SKM-1 treated with dmso at 0.1 percent for 144 hours (cell line): ENCODE measurements around the gene MRPL49.
"Not testable (repeated sequence)": the region's sequence is repeated elsewhere in the genome, so short reads cannot be mapped to it uniquely, and the experiment has no call there.

ENCODE experiments used
- DNase-seq: peaks from one replicate; lab custom pipeline; 2025; ENCODE audit not compliant: unreplicated experiment; lab: John Stamatoyannopoulos, UW

The MRPL49 gene

GRCh38 chr11:65160643-65161042 lies 38.5 kb downstream of the MRPL49 start:
- no peak for DNase-seq

GRCh38 chr11:65163684-65164083 lies 41.6 kb downstream of the MRPL49 start:
- DNase-seq, result no peak

GRCh38 chr11:65165410-65166317 lies 43.5 kb downstream of the MRPL49 start:
- no peak for DNase-seq

- no peak for DNase-seq
These were observed 44.8 kb downstream of the MRPL49 start for GRCh38 chr11:65166893-65167292.

GRCh38 chr11:65167656-65168055 lies 45.5 kb downstream of the MRPL49 start:
- DNase-seq, result no peak

- DNase-seq, result no peak
These were observed 47.1 kb downstream of the MRPL49 start for GRCh38 chr11:65169164-65169641.

GRCh38 chr11:65170058-65170534 lies 48.0 kb downstream of the MRPL49 start, which contains the start of gene SPDYC:
Gene SPDYC, plus strand, starts transcription at chr11:65170233. Its CDS starts 1,125 bp downstream, at chr11:65171358.
- no peak for DNase-seq

- DNase-seq, result no peak
These were observed 50.5 kb downstream of the MRPL49 start for GRCh38 chr11:65172600-65172999.

- DNase-seq, result not testable (repeated sequence)
These were observed 52.5 kb downstream of the MRPL49 start for GRCh38 chr11:65174571-65175010.
